Measurements from ENCODE around the gene FMNL3. TPM values are rescaled to one million over a fixed set of nuclear protein-coding genes. Genes with fewer than 3 reads are reported as not detected.
"Not testable (repeated sequence)": the region's sequence is repeated elsewhere in the genome, so short reads cannot be mapped to it uniquely, and the experiment has no call there.

Gene FMNL3
- total RNA-seq, 1 experiment from 2014 or later: 19.2 TPM

DNA sequence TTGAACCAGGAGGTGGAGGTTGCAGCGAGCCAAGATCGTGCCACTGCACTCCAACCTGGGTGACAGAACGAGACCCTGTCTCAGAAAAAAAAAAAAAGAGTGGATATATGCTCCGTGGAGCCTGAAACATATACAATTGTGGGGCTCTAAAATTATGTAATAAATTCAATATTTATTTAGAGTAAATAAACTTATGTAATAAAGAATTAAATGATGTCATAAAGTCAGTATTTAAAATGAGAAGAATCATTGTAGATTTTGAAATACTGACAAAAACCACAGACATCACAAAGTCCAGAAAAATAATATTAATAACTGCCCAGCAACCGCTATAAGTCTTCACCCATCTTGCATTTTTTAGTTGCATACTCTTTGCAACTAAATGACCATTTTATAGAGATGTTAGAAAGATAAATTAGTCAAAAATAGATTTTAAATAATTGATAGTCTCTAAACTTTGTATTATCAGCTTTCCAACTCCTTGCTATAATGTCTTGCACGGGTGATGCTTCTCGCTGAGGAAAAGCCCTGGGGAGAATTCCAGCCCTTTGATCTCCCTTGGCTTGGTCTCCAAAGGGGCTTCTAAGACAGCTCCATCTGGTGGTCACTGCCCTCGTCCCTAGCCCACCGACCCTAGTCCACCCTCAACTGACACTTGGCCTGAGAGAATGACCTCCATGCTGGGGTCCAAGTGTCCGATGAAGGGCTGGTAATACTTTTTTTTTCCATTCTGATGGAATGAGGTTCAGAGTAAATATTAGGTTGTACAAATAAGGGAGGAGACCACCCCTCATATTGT, 26.2 kb upstream of the FMNL3 start:
- H3K36me3 ChIP-seq: no peaks in the 10 kb centered on the region
- H3K27ac ChIP-seq: no peak overlapping the region
- H3K4me3 ChIP-seq: no peak overlapping the region
- no peaks in the 10 kb centered on the region for H3K9me3 ChIP-seq (replicated peaks)
- H3K4me1 ChIP-seq (replicated peaks): peaks cover under 1% of the 10 kb centered on the region
- no peaks in the 10 kb centered on the region for H3K27me3 ChIP-seq (replicated peaks)
- no peak for DNase-seq (ENCODE audit: low read depth in 1 of 2, low spot score in 2 of 2)

DNA sequence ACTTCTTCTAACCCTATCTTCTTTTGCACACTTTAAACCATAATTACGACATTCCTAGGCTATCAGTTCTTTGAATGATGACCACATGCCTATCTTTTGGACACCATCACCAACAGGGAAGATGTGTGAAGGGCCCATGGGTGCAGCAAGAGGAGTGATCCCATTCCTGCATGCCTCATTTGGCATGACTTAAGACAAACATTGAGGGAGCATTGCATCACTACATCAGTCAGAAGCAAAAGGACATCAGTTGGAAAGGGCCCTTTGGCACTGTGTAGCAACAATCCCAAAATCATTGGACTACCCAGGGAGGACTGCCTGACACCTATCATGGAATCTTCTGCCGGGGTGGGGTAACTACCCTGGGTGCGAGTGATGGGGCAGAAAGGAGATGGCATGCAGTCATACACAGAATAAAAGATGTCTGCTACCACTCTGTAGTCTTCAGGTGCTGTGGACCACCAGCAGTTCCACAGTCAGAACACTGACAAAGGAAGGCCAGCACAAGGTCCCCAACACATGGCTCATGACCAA, 23.4 kb upstream of the FMNL3 start:
- DNase-seq (ENCODE audit: low read depth in 1 of 2, low spot score in 2 of 2): no peak
- no peaks in the 10 kb centered on the region for H3K36me3 ChIP-seq
- no peak overlapping the region for H3K4me3 ChIP-seq
- no peaks in the 10 kb centered on the region for H3K27me3 ChIP-seq (replicated peaks)
- no peaks in the 10 kb centered on the region for H3K4me1 ChIP-seq (replicated peaks)
- no peaks in the 10 kb centered on the region for H3K9me3 ChIP-seq (replicated peaks)
- no peak overlapping the region for H3K27ac ChIP-seq

DNA sequence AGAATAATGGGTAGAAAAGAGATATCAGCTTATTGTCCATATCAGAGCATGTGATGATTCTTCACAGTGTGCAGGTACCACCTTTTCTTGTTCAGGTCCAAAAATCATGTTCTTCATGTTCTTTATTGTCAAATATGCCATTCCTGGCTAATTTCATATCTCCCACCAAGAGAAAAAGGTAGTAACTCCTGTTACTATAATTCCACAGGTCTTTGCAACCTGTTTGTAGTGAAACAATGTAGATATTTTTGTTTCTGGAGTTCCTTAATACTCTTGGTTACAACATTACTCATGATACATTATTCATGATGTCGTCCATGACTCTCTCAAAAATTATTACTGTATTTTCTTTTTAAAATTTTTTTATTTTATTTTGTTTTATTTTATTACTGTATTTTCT, 22.8 kb upstream of the FMNL3 start:
- no peak overlapping the region for H3K4me3 ChIP-seq
- no peak for DNase-seq (ENCODE audit: low read depth in 1 of 2, low spot score in 2 of 2)

DNA sequence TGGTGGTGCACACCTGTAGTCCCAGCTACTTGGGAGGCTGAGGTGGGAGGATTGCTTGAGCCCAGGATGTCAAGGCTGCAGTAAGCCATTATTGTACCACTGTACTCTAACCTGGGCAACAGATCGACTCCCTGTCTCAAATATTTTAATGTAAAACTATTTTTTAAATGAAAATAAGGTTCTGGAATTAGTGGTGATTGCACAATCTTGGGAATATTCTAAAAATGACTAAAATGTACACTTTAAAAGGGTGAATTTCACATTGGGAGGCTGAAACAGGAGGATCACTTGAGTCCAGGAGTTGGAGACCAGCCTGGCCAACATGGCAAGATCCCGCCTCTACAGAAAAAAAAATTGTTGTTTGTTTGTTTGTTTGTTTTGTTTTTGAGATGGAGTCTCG, 21.2 kb upstream of the FMNL3 start:
- DNase-seq (ENCODE audit: low read depth in 1 of 2, low spot score in 2 of 2): no peak
- no peak overlapping the region for H3K27ac ChIP-seq

More for the DNA sequence above, 22.8 kb upstream of the FMNL3 start:
- Histone ChIP-seq H3K9me3 (replicated peaks) (no peaks in the 10 kb centered on the region), H3K4me1 (replicated peaks) (no peaks in the 10 kb centered on the region), H3K27me3 (replicated peaks) (no peaks in the 10 kb centered on the region), H3K36me3 (no peaks in the 10 kb centered on the region), H3K27ac (no peak overlapping the region)

DNA sequence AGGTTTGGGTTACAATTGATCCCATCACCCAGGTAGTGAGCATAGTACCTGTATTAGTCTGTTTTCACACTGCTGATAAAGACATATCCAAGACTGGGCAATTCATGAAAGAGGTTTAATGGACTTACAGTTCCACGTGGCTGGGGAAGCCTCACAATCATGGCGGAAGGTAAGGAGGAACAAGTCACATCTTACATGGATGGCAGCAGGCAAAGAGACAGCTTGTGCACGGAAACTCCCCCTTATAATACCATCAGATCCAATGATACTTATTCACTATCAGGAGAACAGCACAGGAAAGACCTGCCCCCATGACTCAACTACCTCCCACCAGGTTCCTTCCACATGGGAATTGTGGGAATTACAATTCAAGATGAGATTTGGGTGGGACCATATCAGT, 14.2 kb upstream of the FMNL3 start:
- H3K27me3 ChIP-seq (replicated peaks); H3K27ac ChIP-seq; H3K4me3 ChIP-seq; DNase-seq (ENCODE audit: low read depth in 1 of 2, low spot score in 2 of 2); H3K36me3 ChIP-seq; H3K9me3 ChIP-seq (replicated peaks); H3K4me1 ChIP-seq (replicated peaks): not testable (repeated sequence)

More for the DNA sequence above, 21.2 kb upstream of the FMNL3 start:
- Histone ChIP-seq H3K4me1 (replicated peaks) (no peaks in the 10 kb centered on the region), H3K36me3 (no peaks in the 10 kb centered on the region), H3K9me3 (replicated peaks) (no peaks in the 10 kb centered on the region), H3K4me3 (no peak overlapping the region), H3K27me3 (replicated peaks) (peaks cover 5% of the 10 kb centered on the region; the same call in 1 of the 2 replicates)

DNA sequence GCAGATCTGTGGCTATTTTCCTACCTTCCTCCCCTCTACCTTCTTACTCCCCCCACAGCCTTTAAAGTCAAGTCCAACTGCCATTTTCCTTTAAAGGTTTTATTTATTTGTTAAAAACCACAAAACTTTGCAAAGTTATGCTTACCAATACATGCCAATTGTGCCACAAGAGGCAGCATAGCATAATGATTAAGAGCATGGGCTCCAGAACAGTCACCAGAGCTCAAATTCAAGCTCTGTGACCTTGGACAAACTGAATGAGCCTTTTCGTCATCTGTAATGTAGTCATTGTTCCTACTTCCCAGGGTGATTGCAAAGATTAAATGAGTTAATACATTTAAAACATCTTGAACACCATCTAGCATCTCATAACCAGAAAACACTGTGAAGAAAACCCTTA, 13.0 kb upstream of the FMNL3 start:
- peaks cover 5% of the 10 kb centered on the region; the same call in 1 of the 2 replicates for H3K27me3 ChIP-seq (replicated peaks)
- H3K36me3 ChIP-seq: no peaks in the 10 kb centered on the region
- H3K4me1 ChIP-seq (replicated peaks): peaks cover 6% of the 10 kb centered on the region
- H3K27ac ChIP-seq: no peak overlapping the region
- no peak overlapping the region for H3K4me3 ChIP-seq
- H3K9me3 ChIP-seq (replicated peaks): no peaks in the 10 kb centered on the region
- DNase-seq (ENCODE audit: low read depth in 1 of 2, low spot score in 2 of 2): peak in 1 of 2 experiments; percentile 12

DNA sequence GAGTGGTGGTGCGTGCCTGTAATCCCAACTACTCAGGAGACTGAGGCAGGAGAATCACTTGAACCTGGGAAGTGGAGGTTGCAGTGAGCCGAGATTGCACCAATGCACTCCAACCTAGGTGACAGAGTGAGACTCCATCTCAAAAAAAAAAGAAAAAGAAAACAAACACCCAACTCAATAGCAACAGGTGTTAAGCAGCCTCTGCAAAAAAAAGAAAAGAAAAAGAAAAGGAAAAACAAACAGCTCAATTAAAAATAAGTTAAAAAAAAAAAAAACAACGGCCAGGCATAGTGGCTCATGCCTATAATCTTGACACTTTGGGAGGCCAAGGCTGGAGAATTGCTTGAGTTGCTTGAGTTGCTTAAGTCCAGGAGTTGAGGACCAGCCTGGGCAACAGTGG, 10.6 kb upstream of the FMNL3 start:
- not testable (repeated sequence) for H3K9me3 ChIP-seq (replicated peaks); H3K27ac ChIP-seq; H3K27me3 ChIP-seq (replicated peaks); H3K36me3 ChIP-seq; H3K4me1 ChIP-seq (replicated peaks); H3K4me3 ChIP-seq; DNase-seq (ENCODE audit: low read depth in 1 of 2, low spot score in 2 of 2)

DNA sequence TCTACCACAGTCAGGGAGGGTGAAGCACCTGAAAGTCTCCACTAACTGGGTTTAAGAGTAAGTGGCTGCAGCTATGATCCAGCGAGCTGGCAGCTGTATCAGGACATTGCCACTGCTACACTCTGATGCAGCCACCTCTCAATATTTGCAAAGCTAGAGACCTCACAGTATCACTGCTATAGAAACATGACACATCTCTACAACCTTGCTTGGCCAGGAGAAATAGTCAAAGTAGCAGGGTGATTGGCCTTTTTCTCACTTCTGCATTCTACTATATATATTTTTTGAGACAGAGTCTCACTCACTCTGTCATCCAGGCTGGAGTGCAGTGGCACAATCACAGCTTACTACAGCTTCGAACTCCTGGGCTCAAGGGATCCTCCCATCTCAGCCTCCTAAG, 9.3 kb upstream of the FMNL3 start:
- H3K27ac ChIP-seq: no peak overlapping the region
- peaks cover 6% of the 10 kb centered on the region for H3K4me1 ChIP-seq (replicated peaks)
- no peaks in the 10 kb centered on the region for H3K36me3 ChIP-seq

DNA sequence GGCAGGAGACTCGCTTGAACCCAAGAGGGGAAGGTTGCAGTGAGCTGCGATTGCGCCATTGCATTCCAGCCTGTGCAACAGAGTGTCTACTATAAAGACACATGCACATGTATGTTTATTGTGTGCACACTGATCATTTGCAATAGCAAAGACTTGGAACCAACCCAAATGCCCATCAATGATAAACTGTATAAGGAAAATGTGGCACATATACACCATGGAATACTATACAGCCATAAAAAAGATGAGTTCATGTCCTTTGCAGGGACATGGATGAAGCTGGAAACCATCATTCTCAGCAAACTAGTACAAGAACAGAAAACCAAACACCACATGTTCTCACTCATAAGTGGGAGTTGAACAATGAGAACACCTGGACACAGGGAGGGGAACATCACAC, 6.7 kb upstream of the FMNL3 start:
- H3K36me3 ChIP-seq; H3K9me3 ChIP-seq (replicated peaks); H3K4me3 ChIP-seq; H3K4me1 ChIP-seq (replicated peaks); H3K27me3 ChIP-seq (replicated peaks); H3K27ac ChIP-seq; DNase-seq (ENCODE audit: low read depth in 1 of 2, low spot score in 2 of 2): not testable (repeated sequence)

More for the DNA sequence above, 9.3 kb upstream of the FMNL3 start:
- Histone ChIP-seq H3K27me3 (replicated peaks) (no peaks in the 10 kb centered on the region), H3K9me3 (replicated peaks) (no peaks in the 10 kb centered on the region), H3K4me3 (no peak overlapping the region)
- no peak for DNase-seq (ENCODE audit: low read depth in 1 of 2, low spot score in 2 of 2)

DNA sequence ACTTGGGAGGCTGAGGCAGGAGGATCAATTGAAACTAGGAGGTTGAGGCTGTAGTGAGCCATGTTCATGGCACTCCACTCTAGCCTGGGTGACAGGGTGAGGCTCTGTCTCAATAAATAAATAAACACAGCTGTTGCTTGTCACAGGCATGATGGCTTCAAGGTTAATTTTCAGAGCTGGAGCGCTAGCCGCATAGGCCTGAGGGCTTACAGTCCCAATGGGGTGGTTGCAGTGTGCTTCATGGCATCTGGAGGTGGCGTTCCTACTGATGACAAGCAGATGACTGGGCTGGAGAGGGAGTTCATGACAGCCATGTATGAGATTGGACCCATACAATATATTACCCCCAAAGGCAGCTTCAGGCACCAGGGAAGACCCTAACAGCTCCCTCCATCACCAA, 1.6 kb upstream of the FMNL3 start:
- Histone ChIP-seq H3K36me3 (no peaks in the 10 kb centered on the region), H3K4me1 (replicated peaks) (peaks cover 27% of the 10 kb centered on the region), H3K27me3 (replicated peaks) (no peaks in the 10 kb centered on the region), H3K9me3 (replicated peaks) (no peaks in the 10 kb centered on the region), H3K27ac (no peak overlapping the region), H3K4me3 (no peak overlapping the region)
- no peak for DNase-seq (ENCODE audit: low read depth in 1 of 2, low spot score in 2 of 2)

DNA sequence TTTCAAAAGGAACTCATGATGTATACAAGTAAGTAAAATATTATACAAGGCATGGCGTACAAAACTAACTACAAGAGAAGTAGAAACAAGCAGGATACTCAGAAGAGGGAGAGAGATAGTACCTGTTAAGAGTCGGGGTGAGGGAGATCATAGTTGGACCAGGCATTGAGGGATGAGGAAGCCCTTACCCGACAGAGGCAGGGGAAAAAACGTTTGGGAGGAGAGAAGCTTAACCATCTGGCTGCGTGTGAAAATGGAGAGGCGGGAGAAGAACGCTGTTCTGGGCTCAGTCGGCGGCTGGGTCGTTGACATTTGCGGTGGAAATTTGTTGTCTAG, 575 bp upstream of the FMNL3 start:
- Histone ChIP-seq H3K4me1 (replicated peaks) (peaks cover 37% of the 10 kb centered on the region), H3K27me3 (replicated peaks) (no peaks in the 10 kb centered on the region), H3K36me3 (no peaks in the 10 kb centered on the region), H3K4me3 (no peak overlapping the region), H3K9me3 (replicated peaks) (no peaks in the 10 kb centered on the region), H3K27ac (no peak overlapping the region)
- no peak for DNase-seq (ENCODE audit: low read depth in 1 of 2, low spot score in 2 of 2)

DNA sequence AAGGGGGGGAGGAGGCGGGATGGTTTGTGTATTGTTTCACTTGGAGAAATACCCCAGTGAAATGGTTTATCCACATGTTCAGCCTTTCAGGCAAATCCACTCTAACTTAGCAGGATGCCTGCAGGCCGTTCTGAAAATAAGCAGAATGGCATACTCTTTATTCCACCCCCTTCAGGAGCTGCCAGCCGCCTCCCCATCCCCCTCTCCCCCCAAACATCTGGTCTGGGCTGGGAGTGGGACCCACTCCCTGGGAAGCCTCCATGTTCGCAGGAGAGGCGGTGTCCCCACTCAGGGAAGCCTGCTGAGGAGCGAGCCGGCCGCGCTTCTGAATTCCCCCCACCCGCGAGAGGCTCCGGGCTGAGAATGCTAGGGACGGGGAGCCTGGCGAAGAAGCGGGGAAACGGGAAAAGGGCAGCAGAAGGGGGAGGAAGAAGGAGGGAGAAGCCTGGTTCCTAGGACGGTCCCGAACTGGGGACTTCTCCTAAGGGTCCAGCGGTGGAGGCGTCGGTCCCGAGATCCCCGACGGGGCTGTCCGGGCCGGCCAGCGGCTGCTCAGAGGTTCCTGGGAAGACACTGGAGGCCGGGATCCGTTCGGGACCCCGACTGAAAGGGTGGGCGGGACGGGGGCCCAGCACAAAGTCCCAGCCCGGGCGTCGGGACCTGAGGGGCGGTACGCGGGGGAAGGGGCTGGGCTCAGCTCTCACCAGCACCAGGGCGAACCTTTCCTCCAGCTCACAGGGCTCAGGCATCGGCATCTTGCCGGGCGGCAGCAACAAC, 666 bp downstream of the FMNL3 start:
- Histone ChIP-seq H3K27me3 (replicated peaks) (no peaks in the 10 kb centered on the region), H3K4me3 (peak overlapping the region; percentile 95), H3K4me1 (replicated peaks) (peaks cover 50% of the 10 kb centered on the region), H3K9me3 (replicated peaks) (no peaks in the 10 kb centered on the region), H3K36me3 (no peaks in the 10 kb centered on the region), H3K27ac (peak overlapping the region; percentile 65)
- peak; percentile 46 to 54 for DNase-seq (ENCODE audit: low read depth in 1 of 2, low spot score in 2 of 2)

DNA sequence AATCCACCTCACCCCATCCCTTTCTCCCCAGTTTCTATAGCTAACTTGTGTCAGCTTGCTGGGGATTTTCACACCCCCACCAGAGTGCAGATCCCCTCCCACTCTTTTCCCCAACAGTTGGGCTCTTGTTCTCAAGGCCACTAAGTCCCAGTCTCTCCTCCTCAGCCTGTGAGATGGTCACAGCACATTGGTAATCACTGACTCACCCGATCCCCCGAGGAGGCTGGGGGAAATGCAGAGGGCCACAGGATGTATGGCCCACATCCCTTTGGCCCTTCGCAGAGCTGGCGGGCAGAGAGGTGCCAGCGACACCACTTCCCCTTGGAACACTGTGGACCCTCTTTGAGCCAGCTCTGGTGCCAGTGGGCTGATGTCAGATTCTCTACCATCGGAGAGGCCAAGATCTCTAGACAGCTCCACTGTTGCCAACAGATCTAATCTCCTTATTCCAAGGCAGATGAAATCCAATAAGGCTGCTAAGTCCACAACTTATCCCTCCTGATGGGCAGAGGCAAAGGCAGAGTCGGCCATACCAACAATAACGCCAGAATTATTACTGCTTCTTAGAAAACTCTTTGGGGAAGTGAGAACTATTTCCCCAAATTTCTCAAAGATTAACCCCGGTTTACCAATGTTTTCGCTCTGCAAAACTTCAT, 1.6 kb downstream of the FMNL3 start:
- Histone ChIP-seq H3K4me3 (peak overlapping the region; percentile 95), H3K27ac (peak overlapping the region; percentile 65), H3K9me3 (replicated peaks) (no peaks in the 10 kb centered on the region), H3K4me1 (replicated peaks) (peaks cover 51% of the 10 kb centered on the region), H3K27me3 (replicated peaks) (no peaks in the 10 kb centered on the region), H3K36me3 (no peaks in the 10 kb centered on the region)
- DNase-seq (ENCODE audit: low read depth in 1 of 2, low spot score in 2 of 2): peak; percentile 67 to 74
